GM21367 (cell line): Measurements from ENCODE around the gene C14orf132.

ENCODE experiments used
- ATAC-seq: cut with Tn5 transposase; IDR thresholded peaks from one replicate; pipeline ENCODE4 v1.9.1; 2021; ENCODE audit not compliant: unreplicated experiment

The C14orf132 gene

DNA sequence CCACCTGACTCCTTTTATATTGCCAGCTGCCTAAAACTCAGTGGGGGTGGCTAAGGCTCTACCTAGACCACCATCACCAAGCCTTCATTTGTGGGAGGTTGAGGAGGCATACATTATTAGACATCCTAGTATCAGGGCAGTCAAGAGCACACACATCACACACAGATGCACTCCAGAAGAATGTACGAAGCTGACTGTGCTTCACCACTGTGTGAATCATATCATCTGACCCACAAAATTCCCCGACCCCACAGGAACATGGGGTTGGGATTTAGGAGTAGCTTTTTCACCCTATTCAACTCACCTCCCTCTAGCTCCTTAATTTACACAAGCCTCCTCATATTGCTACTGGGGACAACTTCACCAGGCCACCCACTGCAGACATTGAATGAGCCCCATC, 100.7 kb downstream of the C14orf132 start:
- ATAC-seq: no peak

DNA sequence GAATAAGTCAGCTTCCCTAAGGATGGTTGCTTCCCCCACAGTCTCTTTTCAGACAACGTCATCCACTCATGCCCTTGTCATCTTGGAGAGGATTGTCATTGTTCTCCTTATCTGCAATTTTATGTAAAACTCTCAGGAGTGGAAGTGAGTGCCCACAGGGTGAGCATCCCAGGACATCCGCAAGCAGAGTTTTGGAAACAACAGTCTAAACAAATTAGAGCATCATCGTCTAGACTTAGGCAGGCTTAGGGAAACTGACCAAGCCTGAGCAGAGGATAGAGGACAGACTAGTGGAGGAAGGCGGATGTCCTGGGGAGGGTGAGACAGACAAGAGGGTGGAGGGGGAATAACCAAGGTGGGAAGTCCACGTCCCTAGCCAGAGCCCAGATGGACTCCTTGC, 101.8 kb downstream of the C14orf132 start:
- no peak for ATAC-seq
